IPS DF 19.7 (cell line): Measurements from ENCODE around the gene CFAP92.

ENCODE experiments used
- DNase-seq: peaks from one replicate; pipeline ENCODE4 v3.0.0-alpha.2; 2013; ENCODE audit warnings: low read depth, low spot score

CFAP92 gene

DNA sequence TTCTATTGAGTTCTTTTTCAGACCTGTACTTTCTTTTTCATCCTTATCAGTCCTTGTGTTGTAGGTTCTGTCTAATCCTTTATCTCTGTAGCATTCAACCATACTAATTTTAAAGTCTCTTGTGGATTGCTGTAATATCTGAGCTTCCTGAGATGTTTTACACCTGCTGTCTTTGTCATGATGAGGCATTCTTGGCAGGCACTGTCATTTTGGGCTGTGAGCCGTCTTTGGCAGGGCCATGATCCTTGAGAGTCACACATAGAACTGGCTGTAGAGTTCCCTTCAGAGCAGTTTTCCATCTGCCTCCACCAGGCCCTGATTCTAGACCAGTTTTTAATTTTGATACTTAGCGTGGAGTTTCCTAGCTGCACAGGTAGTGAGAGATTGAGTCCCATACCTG lies 13.9 kb upstream of the CFAP92 start:
- DNase-seq = no peak

DNA sequence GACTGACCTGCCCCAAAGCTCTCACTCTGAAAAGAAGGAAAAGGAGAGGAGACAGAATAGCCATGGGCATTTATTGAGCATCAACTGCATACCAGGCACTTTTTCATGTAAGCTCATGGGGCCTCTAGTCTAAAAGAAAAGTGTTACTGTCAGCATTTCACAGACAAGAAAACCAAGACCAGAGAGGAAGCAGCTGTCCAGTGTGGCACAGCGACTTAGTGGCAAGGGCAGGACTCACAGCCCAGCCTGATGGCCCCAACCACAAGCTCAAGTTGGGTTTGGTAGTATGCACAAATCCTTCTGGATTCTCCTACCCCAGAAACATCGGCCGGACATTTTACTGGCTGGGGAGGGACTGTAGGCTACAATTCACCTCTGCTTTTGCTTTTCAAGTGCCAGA lies 13.0 kb upstream of the CFAP92 start:
- no peak for DNase-seq

DNA sequence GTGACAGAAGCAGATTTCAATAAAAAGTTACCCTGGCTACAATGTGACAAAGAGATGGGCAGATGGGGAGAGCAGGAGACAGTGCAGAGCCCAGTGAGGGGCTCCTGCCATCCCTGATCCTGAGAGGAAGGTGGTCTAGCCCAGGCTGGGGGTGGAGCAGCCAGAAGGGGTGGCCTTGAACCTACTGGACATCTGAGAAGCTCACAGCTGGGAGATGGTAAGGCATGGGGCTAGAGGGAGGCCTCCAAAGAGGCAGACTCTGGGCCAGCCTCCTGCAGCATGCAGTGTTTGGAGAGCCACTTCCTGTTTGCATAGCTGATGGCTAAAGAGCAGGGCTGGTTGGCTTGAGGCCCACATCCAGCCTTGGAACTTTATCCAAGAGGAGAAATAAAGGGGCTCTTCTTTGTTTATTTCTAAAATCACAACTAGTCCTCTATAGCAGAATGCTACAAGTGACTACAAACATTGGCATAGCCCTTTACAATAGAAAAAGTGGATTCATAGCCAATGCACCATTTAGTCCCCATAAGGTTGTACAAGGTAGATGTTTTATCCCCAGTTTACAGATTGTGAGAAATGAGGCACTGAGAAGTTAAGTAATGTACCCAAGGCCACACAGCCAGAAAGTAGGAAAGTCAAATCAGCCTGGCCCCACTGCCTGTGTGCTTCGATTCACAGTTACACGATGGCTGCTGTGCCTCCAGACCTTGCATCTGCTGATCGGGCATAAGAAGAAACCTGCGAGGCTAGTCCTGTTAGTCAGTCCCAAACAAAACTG lies 11.8 kb upstream of the CFAP92 start:
- no peak for DNase-seq

DNA sequence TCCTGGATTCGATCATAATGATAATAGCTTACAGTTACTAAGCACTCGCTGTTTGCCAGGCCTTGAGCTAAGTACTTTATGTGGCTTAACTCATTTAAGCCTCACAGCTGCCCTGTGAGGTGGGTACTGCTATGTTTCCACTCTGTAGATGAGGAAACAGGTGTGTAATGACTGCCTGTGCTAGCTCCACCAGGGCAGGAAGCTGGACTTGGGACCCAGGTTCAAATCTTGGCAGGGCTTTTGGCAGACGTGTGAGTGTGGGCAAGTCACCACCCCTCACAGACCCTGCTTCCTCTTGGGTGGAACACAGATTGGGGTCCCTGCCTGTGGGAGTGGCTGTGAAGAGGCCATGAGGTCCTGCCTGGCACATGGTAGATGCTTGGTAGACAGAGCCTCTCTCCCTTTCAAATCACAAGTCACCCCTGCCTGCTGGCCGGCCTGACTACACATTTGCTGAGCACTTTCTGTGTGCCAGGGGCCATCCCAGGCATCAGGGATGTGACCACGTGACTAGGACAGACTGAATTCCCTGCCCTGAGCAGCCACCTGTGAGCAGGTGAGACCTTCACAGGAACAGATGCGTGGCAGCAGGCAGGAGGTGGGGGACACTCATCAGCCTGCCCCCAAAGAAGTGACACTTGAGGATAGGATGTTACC lies 10.9 kb upstream of the CFAP92 start:
- DNase-seq = no peak

DNA sequence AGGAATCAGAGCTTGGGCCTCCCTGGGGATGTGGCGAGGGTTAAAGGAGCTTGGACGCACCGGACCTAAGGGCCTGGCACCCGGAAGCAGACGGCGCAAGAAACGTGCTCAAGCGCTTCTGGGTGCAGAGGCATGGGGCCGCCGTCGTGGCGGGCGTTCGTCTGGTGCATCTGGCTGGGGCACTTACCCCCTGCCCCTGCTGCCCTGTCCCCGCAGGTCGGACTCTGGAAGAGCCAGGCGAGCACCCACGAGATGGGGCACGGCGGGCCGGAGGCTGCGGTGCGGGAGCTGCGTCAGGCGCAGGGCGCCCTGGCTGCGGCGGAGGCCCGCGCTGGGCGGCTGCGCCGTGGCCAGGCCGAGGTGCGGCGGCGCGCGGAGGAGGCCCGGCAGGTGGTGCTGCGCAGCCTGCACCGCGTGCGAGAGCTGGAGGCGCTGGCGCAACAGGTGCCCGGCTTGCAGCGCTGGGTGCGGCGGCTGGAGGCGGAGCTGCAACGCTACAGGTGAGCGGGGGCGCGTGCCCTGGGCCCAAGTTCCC lies 9.8 kb upstream of the CFAP92 start:
- DNase-seq = no peak

DNA sequence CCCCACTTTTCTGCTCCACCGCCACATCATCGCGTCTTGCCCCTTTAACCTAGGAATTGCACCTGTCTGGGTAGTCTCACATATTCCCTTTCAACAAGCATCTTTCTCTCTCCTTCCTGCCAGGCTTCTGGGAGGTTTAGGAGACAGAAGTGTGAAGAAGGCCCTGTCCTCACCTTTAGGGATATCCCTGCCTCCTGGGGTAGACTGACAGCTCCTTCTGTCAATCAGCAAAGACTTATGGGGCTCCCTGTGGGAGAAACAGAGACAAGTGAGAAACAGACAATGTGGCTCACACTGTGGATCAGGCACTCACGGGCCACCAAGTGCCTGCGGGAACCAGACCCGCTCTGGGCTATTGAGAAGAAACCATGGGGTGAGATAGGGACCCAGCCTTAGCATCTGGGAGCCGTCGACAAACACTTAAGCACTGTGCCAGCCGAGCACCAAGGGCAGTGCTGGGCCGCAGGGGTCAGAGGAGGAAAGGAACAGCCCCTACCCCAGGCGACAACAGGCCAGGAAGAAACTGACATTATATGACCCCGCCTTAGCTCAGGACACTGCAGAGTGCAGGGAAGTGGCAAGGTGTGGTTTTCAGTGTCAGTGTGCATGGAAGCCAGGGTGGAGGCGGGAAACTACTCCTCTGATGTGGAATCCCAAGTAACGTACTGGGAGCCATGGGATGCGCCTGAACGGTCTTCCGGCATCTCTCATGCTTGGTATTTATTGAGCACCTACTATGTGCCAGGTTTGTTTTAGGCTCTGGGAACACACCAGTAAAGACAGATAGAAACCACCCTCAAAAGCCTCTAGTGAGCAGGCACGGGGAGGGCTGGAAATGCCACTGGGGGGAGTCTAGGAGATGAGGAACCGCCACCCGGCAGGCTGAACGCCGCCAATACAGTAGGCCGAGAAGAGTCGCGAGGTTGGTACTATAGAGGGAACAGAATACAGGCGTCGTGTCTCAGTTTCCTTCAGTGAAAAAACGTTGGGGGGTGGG lies 9.0 kb upstream of the CFAP92 start:
- no peak for DNase-seq

DNA sequence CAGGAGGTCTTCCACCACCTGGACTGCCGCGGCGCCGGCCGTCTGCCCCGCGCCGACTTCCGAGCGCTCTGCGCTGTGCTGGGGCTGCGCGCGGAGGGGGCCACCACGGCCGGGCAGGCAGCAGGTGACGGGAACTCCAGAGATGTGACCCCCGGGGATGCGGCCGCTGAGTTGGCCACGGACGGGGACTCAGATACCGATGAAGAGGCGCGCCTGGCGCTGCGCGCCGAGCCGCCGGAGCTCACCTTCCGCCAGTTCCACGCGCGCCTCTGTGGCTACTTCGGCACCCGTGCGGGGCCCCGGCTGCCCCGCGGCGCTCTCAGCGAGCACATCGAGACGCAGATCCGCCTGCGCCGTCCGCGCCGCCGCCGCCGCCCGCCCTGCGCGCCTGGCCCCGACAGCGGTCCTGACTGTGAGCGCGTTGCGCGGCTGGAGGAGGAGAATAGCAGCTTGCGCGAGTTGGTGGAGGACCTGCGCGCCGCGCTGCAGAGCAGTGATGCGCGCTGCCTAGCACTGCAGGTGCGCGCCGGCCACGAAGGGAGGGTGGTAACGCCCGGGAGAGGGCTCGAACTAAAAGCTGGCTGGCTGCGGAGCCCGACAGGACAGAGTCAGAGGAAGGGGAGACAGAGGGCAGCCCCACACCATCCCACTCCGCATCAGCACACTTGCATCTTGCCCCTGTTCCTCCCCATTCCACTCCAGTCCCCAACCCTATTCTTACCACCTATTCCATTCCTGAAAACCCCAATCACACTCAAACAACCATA lies 8.1 kb upstream of the CFAP92 start:
- DNase-seq = no peak

DNA sequence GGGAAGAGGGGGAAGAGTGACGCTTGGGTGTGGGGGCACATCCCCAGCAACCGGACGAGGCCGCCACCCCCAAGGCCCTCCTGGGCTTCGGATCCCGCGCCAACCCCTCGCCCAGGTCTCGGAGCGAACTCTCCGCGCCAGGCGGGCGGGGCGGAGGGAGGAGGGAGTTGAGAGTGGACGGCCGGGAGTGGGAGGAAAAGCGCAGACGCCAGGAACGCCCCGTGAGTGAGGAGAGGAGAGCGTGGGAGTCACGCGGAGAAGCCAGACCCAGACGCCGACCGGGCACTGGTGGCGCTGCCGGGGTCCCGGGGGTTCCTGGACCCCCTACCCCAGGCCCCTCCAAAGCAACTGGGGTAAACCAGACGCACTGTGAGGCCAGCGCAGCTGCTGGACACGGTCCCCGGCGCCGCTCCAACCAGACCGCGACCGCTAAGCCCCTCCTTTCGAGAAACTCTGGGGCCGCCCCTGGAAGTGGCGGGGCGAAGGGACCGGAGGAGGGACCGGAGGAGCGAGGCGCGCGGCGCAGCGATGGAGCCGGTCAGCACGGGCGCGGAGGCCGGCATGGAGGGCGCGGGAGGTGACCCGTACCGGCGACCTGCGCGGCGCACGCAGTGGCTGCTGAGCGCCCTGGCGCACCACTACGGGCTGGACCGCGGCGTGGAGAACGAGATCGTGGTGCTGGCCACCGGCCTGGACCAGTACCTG lies 7.4 kb upstream of the CFAP92 start, which contains the start of gene EFCC1:
Gene EFCC1 (plus strand): TSS at position 204 of the 705 bp plus-strand sequence. CDS start 325 bp downstream, at position 529.
- no peak for DNase-seq

DNA sequence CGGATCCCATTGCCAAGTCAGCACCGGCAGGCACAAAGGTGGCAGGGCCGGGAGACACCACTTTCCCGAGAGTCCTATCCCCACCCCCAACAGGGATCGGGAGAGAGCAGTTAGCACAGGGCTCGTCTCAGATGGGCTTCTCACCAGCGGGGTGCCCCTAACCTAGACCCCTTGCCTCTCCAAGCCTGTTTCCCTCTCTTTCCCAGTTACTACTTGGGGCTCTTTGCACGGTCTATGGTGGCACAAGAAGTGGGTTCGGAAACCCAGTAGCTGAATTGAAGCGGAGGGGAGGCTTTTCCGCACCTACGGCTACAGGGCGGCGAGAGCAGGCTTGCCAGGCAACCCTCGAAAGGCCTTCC lies 6.8 kb upstream of the CFAP92 start:
- DNase-seq = no peak

DNA sequence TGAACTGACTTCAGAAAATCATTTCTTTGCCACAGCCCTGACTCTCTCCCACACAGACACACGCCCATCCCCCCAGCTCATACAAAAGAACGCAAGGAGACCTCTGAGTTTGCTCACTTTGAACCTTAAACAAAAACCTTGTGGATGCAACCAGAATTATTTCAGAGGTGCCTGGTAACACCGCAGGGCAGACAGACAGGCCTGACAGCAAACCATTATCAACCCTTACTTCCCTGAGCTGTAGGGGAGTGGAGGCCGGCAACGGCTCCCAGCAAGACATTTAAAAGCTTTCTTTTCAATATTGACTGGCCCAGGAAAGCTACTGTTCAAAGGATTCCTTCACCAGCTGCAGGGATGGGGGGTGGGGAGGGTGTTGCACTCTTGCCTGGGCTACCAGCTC lies 5.2 kb upstream of the CFAP92 start:
- DNase-seq = no peak

DNA sequence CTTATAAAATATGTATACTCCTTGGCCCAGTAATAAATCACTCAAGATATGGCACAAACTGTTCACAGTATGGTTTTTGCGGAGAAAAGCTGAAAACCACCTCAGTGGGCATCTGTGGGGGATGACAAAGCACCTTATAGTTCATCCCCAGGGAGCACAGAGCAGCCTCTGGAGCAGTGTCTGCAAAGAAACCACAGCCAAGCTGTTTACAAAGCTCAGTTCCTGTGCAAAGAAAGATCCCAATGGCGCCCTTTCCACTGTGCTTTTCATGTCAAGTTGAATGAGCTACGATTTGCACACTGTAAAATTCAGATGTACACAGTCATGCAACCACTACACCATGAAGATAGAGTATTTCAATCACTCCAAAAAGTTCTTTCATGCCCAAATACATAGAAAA lies 4.7 kb upstream of the CFAP92 start:
- no peak for DNase-seq

DNA sequence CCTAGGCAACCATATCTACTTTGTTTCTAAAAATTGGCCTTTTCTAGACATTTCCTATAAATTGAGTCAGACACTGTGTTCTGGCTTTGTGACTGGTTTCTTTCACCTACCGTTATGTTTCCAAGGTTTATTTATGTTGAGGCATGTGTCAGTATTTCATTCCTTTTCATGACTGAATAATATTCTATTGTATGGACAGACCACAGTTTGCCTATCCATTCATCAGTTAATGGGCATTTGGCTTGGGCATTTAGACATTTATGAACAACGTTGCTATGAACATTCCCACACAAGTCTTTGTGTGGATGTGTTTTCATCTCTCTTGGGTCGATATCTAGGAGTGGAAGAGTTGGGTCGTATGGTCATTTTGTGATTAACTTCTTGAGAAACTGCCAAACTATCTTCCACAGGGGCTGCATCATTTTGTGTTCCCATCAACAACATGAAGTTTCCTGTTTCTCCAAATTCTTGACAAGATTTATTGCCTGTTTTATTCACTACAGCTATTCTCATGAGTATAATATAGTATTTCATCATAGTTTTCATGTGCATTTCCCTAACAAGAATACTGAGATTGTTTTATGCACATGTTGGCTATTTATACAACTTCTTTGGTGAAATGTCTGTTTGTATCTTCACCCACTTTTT lies 3.7 kb upstream of the CFAP92 start:
- no peak for DNase-seq

DNA sequence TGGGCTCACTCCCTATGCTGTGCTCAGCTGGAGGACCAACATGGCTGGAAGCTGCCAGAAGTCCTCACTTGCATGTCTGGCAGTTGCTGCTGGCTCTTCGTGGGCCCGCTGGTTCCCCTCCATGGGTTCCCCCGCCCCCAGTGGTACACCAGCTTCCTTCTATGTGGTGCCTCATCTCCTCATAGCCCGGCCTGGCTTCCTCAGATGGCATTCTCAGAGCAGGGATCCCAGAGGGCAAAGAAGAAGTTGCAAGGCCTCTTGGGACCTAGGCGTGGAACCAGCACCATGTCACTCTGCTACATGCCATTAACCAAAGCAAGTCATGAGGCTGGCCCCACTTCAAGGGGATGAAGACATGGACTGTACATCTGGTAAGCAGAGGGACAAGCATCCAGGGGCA lies 2.9 kb upstream of the CFAP92 start:
- DNase-seq = no peak

DNA sequence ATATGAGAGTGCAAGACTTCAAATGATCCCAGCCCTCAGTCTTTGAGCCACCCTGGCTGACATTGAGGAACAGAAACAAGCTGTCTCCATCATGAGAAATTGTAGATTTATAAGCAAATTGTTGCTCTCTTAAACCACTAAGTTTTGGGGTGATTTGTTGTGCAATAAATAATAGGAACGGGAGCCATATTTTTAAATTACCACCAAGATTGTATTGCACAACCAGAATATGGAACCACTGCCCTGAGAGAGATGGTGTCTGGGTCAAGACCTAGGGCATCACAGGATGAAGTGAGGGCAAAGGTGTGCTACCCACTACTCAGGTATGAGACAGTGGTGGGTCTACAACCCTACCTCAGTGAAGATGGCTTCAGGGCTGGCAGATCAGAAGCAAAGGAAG lies 2.3 kb upstream of the CFAP92 start:
- DNase-seq = no peak

DNA sequence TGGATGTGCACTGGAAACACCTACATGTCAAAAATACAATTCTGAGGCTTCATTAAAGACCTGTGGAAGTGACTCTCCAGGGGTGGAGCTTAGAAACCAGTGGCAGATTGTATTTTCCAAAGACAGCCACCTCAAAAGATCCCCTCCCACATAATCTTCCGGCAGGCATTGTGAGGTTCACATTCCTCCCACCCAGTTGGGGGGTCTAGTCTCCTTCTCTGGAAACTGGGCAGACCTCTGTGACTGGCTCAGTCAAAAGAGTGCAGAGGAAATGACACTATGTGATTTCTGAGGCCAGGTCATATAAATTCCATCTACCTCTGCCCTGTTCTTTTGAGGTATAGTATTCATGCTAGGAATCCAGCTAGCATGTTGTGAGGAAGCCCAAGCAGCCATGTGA lies 1.9 kb upstream of the CFAP92 start:
- no peak for DNase-seq

DNA sequence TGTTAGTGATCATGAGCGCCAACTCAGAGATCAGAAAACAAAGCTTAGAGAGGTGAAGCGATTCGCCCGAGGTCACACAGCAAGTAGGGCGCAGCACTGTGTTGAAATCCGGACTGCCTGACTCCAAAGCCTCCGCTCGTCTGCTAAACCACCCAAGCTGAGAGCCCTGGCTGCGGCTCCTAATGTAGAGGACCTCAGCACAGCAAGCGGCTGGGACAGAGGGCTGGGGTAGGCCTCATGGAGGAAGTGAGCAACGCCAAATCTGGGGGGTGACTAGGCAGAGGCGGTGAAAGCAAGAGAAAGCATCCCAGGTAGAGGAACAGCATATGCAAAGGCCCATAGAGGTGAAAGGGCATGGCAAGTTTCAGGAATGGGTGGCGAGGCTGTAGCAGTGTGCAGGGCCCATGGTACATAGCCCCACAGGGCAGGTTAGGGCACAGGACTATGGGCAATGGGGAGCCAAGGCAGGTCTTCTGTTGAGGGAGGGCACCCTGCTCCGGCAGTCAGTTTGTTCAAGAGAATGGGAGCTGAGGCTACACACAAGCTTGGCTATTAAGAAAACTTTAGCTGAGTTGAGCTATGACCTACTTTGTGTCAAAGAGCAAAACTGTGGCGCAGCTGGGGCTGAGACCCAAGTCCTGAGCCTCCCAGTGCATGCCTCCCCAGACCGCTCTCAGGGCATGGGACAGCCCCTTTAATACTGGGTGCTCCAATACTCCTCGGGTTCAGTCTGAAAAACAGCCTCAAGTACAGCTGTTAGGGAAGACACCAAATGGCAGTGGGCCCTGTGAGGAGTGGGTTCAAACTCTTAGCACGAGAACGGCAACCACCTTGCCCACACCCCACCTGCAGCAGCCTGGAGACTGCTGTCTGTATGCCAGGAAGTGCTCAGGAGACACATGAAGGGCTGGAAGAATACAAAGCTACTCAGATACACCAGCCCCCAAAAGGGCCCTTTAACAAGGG lies 988 bp upstream of the CFAP92 start:
- DNase-seq = no peak

DNA sequence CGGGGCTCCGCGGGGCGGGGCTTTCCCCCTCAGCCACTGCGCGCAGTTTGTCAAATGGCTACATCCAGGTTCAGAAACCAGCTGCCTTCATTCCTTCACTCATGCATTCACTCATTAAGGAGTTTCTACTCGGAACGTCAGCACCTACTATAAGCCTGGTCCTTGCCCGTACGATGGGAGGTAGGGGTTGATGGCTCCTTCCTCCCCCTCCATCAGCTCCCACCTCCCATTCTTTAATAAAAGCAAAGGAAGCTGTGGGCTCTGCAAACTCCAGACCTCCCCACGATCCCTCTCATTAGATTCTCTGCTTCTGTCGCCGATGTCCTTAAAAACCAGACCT lies 267 bp upstream of the CFAP92 start:
- DNase-seq = no peak

DNA sequence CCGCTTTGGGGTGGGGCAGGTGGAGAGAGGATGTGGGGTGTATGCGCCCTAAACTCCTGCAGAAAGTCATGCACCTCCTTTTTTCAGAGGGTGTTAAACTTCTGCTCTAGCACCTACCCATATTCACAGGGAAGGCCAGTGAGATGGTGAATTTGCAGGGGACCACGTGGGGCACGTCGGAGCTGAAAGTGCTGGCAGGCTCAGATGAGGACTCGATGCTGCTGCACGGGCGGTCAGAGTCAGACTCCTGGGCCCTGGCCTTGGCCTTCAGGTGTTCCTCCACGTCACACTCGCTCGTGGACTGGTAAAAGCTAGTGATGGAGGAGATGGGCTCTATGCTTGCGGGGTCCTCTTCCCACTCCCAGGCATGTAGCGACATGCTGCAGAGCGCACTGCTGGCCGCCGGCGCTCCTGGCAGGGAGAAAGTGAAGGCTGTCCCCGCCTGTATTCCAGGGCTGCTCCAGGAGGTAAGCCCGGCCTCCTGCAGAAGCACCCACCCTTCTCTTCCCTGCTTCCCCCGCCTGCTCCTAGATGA lies 883 bp downstream of the CFAP92 start:
- DNase-seq = no peak
